CD4-positive, CD25-positive, alpha-beta regulatory T cell (primary cell): Measurements from ENCODE around the gene ATF5. TPM values are rescaled to one million over a fixed set of nuclear protein-coding genes. Genes with fewer than 3 reads are reported as not detected.
"Not testable (repeated sequence)": the region's sequence is repeated elsewhere in the genome, so short reads cannot be mapped to it uniquely, and the experiment has no call there.

Experiments
- ATAC-seq, 2 donors: fragments of 150-1000 bp; cut with Tn5 transposase; one replicate each; pipeline ENCODE4 v1.10.0; 2021; ENCODE audit warnings: low read depth in 2 of 2, moderate number of reproducible peaks in 2 of 2, moderate library complexity in 1 of 2
- DNase-seq, 3 donors: peaks; one replicate each; pipeline versions ENCODE4 v3.0.0 to v3.0.0-alpha.2; 2012 to 2022; ENCODE audit warnings: mixed read lengths in 1 of 3
- H3K27ac ChIP-seq: one replicate; pipeline ENCODE4 v1.7.0; 2013; ENCODE audit warnings: mild to moderate bottlenecking, low read length; ENCODE audit not compliant: insufficient read depth, poor library complexity, severe bottlenecking
- H3K27me3 ChIP-seq: one replicate; pipeline ENCODE4 v1.7.0; 2013; ENCODE audit warnings: low read length; ENCODE audit not compliant: control insufficient read depth, insufficient read depth
- H3K36me3 ChIP-seq: one replicate; pipeline ENCODE4 v1.7.0; 2013; ENCODE audit warnings: mild to moderate bottlenecking, low read length, moderate library complexity; ENCODE audit not compliant: control insufficient read depth, insufficient read depth
- H3K4me1 ChIP-seq: 2 replicates; pipeline ENCODE4 v1.7.0; 2013; ENCODE audit warnings: mild to moderate bottlenecking, low read length; ENCODE audit not compliant: insufficient read depth, control insufficient read depth, poor library complexity, severe bottlenecking
- H3K4me3 ChIP-seq: one replicate; pipeline ENCODE4 v1.7.0; 2013; ENCODE audit warnings: low read depth, mild to moderate bottlenecking, low read length, moderate library complexity
- H3K9me3 ChIP-seq, 2 experiments: 1 replicate in 1 of 2; 2 replicates in 1 of 2; pipeline ENCODE4 v1.7.0; 2013; ENCODE audit warnings: low read length in 2 of 2, mild to moderate bottlenecking in 1 of 2, moderate library complexity in 1 of 2; ENCODE audit not compliant: control insufficient read depth in 2 of 2
- H3K27ac Mint-ChIP-seq, 3 donors: one replicate each; pipeline ENCODE4 v1.8.0; 2020 to 2022; ENCODE audit warnings: mild to moderate bottlenecking in 3 of 3, mixed read lengths in 3 of 3, moderate library complexity in 2 of 3
- H3K27me3 Mint-ChIP-seq: one replicate; pipeline ENCODE4 v1.8.0; 2022; ENCODE audit warnings: mild to moderate bottlenecking, mixed read lengths
- H3K36me3 Mint-ChIP-seq: one replicate; pipeline ENCODE4 v1.8.0; 2020; ENCODE audit warnings: mixed read lengths
- H3K4me1 Mint-ChIP-seq, 4 donors: one replicate each; pipeline ENCODE4 v1.8.0; 2020 to 2022; ENCODE audit warnings: mixed read lengths in 4 of 4, mild to moderate bottlenecking in 1 of 4
- H3K4me3 Mint-ChIP-seq, 4 donors: one replicate each; pipeline ENCODE4 v1.8.0; 2020 to 2022; ENCODE audit warnings: mild to moderate bottlenecking in 4 of 4, mixed read lengths in 4 of 4, moderate library complexity in 3 of 4
- H3K9me3 Mint-ChIP-seq, 7 donors: one replicate each; pipeline ENCODE4 v1.8.0; 2020 to 2022; ENCODE audit warnings: mixed read lengths in 7 of 7, mild to moderate bottlenecking in 3 of 7, moderate library complexity in 2 of 7
- polyA plus RNA-seq, 4 donors: library from polyadenylated mRNA; unstranded; fragments of 300-500 nt; fragmentation: Illumina TruSeq; gene quantifications; one replicate each; pipeline ENCODE4 v1.2.3, GENCODE V29; 2021
- total RNA-seq: library from RNA; stranded (reverse); gene quantifications from one replicate; pipeline ENCODE4 v1.2.3, GENCODE V29; 2022

Gene ATF5
- total and polyA plus RNA-seq, 5 donors from 2014 or later: 0.60 to 19.7 (median 1.2) TPM

- no peak overlapping the region for H3K4me3 ChIP-seq
- H3K27me3 ChIP-seq: no peaks in the 10 kb centered on the region
- Mint-ChIP-seq H3K27ac (no peak overlapping the region), H3K4me3 (no peak overlapping the region), H3K27me3 (peaks cover 10% of the 10 kb centered on the region), H3K36me3 (no peaks in the 10 kb centered on the region), H3K4me1 (peaks cover 0 to 3% (median 0%) of the 10 kb centered on the region in 4 donors), H3K9me3 (no peaks in the 10 kb centered on the region)
- H3K36me3 ChIP-seq: no peaks in the 10 kb centered on the region
- no peak overlapping the region for H3K27ac ChIP-seq
- ATAC-seq: no peak
- no peaks in the 10 kb centered on the region for H3K4me1 ChIP-seq
- no peaks in the 10 kb centered on the region for H3K9me3 ChIP-seq
- DNase-seq: no peak
These were observed 25.3 kb downstream of the ATF5 start for GRCh38 chr19:49954092-49954829.

DNA sequence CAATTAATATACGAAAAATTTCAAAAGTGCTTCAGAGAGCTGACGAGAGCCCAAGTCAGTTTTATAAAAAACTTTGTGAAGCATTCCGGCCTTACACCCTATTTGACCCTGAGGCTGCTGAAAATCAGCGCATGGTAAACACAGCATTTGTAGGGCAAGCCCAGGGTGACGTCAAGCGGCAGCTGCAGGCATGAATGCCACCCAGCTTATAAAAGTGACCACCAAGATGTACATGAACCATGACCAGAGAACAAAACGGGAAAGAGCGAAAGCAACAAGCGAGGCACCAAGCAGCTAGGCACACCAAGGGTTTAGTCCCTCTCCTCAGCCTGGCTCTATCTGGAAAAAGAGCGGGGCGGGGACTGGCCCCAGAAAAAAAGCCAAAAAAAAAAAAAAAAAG is 25.9 kb downstream of the ATF5 start:
- H3K4me1 Mint-ChIP-seq: peaks cover 0 to 3% (median 0%) of the 10 kb centered on the region in 4 donors
- Histone ChIP-seq H3K9me3 (no peaks in the 10 kb centered on the region), H3K27ac (no peak overlapping the region), H3K36me3 (no peaks in the 10 kb centered on the region), H3K4me3 (no peak overlapping the region), H3K27me3 (no peaks in the 10 kb centered on the region), H3K4me1 (no peaks in the 10 kb centered on the region)
- H3K9me3 Mint-ChIP-seq: no peaks in the 10 kb centered on the region
- ATAC-seq (no peak), DNase-seq (no peak)
- peak overlapping the region in 1 of 3 donors; percentile 69 for H3K27ac Mint-ChIP-seq
- H3K4me3 Mint-ChIP-seq: no peak overlapping the region
- H3K36me3 Mint-ChIP-seq: no peaks in the 10 kb centered on the region
- H3K27me3 Mint-ChIP-seq: peaks cover 10% of the 10 kb centered on the region

DNA sequence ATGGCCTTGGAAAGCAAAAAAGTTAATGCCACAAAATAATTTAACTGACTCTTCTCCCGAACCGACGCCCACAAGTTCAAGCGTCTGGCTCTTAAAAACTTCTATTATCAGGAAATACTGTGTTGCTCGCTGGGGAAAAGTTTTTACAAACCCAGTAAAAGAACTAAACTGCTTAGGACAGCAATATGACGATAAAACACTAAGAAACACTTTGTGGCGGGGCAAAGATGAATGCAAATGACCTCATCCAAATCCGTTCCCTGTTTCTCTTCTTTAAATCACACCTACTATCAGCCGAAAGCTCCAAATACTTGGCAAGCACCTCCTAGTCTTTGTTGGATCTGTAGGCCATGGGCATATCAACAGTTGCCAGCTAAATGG is 27.1 kb downstream of the ATF5 start:
- no peak overlapping the region for H3K4me3 Mint-ChIP-seq

DNA sequence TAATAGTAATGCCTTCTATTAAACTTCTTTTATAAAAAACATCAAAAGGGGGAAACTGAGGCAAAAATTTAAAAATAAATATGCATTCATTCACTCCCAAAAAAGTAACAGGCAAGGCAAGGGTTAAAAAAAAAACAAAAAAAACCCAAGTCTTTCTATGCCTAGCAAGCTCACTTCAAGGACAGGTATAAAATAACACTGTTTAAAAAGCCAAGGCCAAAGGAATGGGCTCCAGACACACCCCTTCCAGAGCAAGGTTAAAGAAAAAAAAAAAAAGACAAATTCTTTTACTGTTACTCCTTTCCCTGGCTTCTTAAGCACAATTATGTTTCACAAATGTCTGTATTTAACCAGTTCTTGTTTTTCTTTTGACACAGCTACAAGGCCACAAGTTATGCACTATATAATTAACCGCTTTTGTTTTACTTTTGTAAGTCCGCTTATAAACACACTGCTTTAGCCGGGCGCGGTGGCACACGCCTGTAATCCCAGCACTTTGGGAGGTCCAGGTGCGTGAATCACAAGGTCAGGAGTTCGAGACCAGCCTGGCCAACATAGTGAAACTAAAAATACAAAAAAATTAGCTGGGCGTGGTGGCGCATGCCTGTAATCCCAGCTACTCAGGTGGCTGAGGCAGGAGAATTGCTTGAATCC is 28.4 kb downstream of the ATF5 start:
- Mint-ChIP-seq H3K4me1 (peaks cover 0 to 3% (median 0%) of the 10 kb centered on the region in 4 donors), H3K4me3 (no peak overlapping the region), H3K27me3 (peaks cover 14% of the 10 kb centered on the region), H3K9me3 (no peaks in the 10 kb centered on the region), H3K36me3 (no peaks in the 10 kb centered on the region), H3K27ac (no peak overlapping the region)
- no peak overlapping the region for H3K4me3 ChIP-seq
- ATAC-seq: no peak
- DNase-seq: no peak
- H3K9me3 ChIP-seq: no peaks in the 10 kb centered on the region
- H3K27me3 ChIP-seq: no peaks in the 10 kb centered on the region
- H3K27ac ChIP-seq: no peak overlapping the region
- H3K36me3 ChIP-seq: no peaks in the 10 kb centered on the region
- H3K4me1 ChIP-seq: no peaks in the 10 kb centered on the region

More for the DNA sequence above, 27.1 kb downstream of the ATF5 start:
- peaks cover 0 to 3% (median 0%) of the 10 kb centered on the region in 4 donors for H3K4me1 Mint-ChIP-seq
- Histone ChIP-seq H3K4me3 (no peak overlapping the region), H3K27ac (no peak overlapping the region), H3K4me1 (no peaks in the 10 kb centered on the region), H3K27me3 (no peaks in the 10 kb centered on the region), H3K9me3 (no peaks in the 10 kb centered on the region), H3K36me3 (no peaks in the 10 kb centered on the region)
- peaks cover 11% of the 10 kb centered on the region for H3K27me3 Mint-ChIP-seq
- ATAC-seq (no peak), DNase-seq (no peak)
- no peaks in the 10 kb centered on the region for H3K9me3 Mint-ChIP-seq
- no peaks in the 10 kb centered on the region for H3K36me3 Mint-ChIP-seq
- H3K27ac Mint-ChIP-seq: no peak overlapping the region

GRCh38 chr19:49958144-49958543 is 29.1 kb downstream of the ATF5 start:
- not testable (repeated sequence) for H3K36me3 Mint-ChIP-seq, H3K27me3 ChIP-seq, H3K9me3 Mint-ChIP-seq, H3K4me1 ChIP-seq, H3K4me3 Mint-ChIP-seq, H3K27ac Mint-ChIP-seq, DNase-seq, H3K36me3 ChIP-seq, H3K4me3 ChIP-seq, H3K27ac ChIP-seq, H3K9me3 ChIP-seq, H3K4me1 Mint-ChIP-seq, ATAC-seq
- H3K27me3 Mint-ChIP-seq: peaks cover 14% of the 10 kb centered on the region

GRCh38 chr19:49958596-49958995 is 29.6 kb downstream of the ATF5 start:
- not testable (repeated sequence) for ATAC-seq, H3K4me3 ChIP-seq, H3K36me3 Mint-ChIP-seq, H3K36me3 ChIP-seq, H3K27ac ChIP-seq, H3K27me3 ChIP-seq, H3K27ac Mint-ChIP-seq, H3K4me1 ChIP-seq, DNase-seq, H3K4me3 Mint-ChIP-seq, H3K9me3 ChIP-seq, H3K4me1 Mint-ChIP-seq, H3K9me3 Mint-ChIP-seq
- H3K27me3 Mint-ChIP-seq: peaks cover 12% of the 10 kb centered on the region

DNA sequence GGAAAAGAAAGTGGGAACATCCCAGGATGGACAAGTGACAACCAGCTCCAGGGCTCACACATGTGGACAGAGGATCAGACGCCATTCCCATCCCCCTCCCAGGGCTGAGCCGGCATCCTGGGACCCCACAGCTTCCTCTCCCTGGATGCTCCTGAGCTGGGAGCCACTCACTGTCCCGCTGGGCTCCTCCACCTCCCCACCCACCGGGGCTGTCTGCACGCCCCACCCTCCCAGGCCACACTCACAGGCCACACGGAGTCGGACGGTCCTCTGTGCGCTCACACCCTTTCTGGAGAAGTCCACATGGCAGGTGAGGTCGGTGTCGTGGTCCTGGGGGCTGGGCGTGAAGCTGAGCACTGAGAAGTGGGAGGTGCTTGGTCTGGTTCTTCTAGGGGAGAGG is 30.9 kb downstream of the ATF5 start:
- H3K27me3 Mint-ChIP-seq, H3K36me3 ChIP-seq, H3K27ac Mint-ChIP-seq, H3K4me1 ChIP-seq, H3K4me1 Mint-ChIP-seq, H3K9me3 ChIP-seq, H3K4me3 ChIP-seq, H3K9me3 Mint-ChIP-seq, ATAC-seq, H3K36me3 Mint-ChIP-seq, H3K4me3 Mint-ChIP-seq, H3K27ac ChIP-seq, H3K27me3 ChIP-seq, DNase-seq: not testable (repeated sequence)

DNA sequence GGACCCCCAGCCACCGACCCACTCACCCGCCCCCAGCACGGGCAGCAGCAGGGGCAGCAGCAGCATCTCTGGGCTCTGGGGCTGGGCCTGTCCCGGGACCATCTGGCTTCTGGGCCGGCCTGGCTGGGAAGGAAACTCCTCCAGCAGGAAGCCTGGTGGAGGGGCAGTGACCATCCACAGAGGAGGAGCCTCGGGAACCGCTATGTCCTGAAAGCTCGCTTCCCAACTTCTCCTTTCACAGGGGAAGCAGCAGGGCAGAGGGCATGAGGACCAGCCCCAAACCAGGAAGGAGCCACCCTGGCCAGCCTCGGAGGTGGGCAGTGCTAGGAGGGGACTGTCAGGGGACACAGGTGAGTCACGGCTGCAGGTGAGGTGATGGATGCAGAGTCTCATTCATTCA is 32.0 kb downstream of the ATF5 start, which contains the start of gene SIGLEC11:
Gene SIGLEC11 (minus strand): TSS at position 193 of the 400 bp plus-strand sequence. CDS start 91 bp downstream, at position 102.
- H3K9me3 ChIP-seq, H3K36me3 Mint-ChIP-seq, H3K4me3 ChIP-seq, H3K9me3 Mint-ChIP-seq, H3K4me3 Mint-ChIP-seq, H3K4me1 Mint-ChIP-seq, H3K27ac ChIP-seq, DNase-seq, H3K4me1 ChIP-seq, H3K27me3 Mint-ChIP-seq, H3K27me3 ChIP-seq, ATAC-seq, H3K36me3 ChIP-seq, H3K27ac Mint-ChIP-seq: not testable (repeated sequence)
